Tibial artery (tissue), 4 donors: ENCODE measurements around the gene MX2.

Experiments
- DNase-seq, 2 donors: peaks; one replicate each; pipeline ENCODE4 v3.0.0-alpha.2; 2019
- H3K27ac ChIP-seq, 2 donors: fragments of 200-600 bp; sonication (generic) in 1 of 2; 1 replicate in 1 of 2; 2 replicates in 1 of 2; pipeline ENCODE4 v1.5.1; 2018 to 2019; ENCODE audit warnings: mild to moderate bottlenecking in 1 of 2
- H3K27me3 ChIP-seq, 2 donors: fragments of 200-600 bp; sonication (generic) in 1 of 2; one replicate each; pipeline versions ENCODE4 v1.5.1 to v1.6.0; 2016 to 2019
- H3K36me3 ChIP-seq, 3 donors: fragments of 200-600 bp; sonication (generic) in 2 of 3; one replicate each; pipeline ENCODE4 v1.5.1; 2016 to 2019; ENCODE audit warnings: mild to moderate bottlenecking in 2 of 3
- H3K4me1 ChIP-seq, 4 donors: fragments of 200-600 bp; sonication (generic) in 2 of 4; 1 replicate in 3 of 4; 2 replicates in 1 of 4; pipeline ENCODE4 v1.5.1; 2016 to 2019
- H3K4me3 ChIP-seq, 2 donors: fragments of 200-600 bp; sonication (generic) in 1 of 2; 1 replicate in 1 of 2; 2 replicates in 1 of 2; pipeline ENCODE4 v1.5.1; 2018 to 2019; ENCODE audit warnings: mild to moderate bottlenecking in 2 of 2
- H3K9me3 ChIP-seq, 3 donors: fragments of 200-600 bp; sonication (generic) in 1 of 3; one replicate each; pipeline ENCODE4 v1.5.1; 2016 to 2019
- CTCF ChIP-seq, 2 experiments: fragments of 200-600 bp in 1 of 2; fragments of 450-650 bp in 1 of 2; IDR thresholded peaks; one replicate each; pipeline ENCODE4 v1.5.1; 2017 to 2019; ENCODE audit warnings: antibody characterized with exemption in 2 of 2, mild to moderate bottlenecking in 1 of 2, moderate library complexity in 1 of 2
- intact Hi-C: fragments of 100-400 bp; cut with DNase I; formaldehyde crosslinking; loops from one replicate; pipeline ENCODE4 v1.15.0; 2023; ENCODE audit warnings: low total_unique reads

MX2 gene

DNA sequence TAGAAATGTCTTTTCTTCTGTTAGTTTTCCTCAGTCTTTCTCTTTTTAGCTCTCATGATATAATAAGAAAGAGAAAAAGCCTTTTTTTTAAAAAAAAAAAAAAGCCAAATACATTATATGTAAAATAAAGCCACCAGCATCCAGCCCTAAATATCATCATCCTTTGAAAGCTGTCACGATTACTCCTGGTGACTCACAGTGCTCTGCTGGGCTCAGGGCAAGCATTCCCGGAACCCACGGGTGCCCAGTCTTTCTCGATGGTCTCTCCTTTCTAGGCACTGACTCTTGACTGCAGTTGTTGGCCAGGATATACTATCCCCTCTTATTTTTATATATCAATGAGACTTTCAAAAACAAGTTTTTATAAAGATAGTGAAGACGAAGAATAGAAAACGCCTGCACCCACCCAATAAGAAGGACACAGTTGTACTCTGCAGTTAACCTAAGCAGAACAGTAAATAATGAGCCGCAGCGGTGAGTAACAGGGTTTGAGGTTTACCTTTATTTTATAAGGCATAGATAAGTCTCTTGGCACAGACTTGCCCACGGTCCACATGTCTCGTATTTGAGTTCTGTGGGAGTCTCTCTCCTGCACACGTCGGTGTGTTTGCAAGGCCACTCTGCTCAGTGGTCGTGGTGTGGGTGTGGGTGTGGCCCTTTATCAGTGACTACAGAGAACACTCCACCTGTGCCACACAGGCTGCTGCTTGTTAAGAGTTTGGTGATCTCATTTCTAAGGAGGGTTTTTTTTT, 15.7 kb upstream of the MX2 start:
- H3K4me1 ChIP-seq: no peaks in the 10 kb centered on the region
- no peaks in the 10 kb centered on the region for H3K27me3 ChIP-seq
- no peak overlapping the region for H3K4me3 ChIP-seq
- H3K27ac ChIP-seq: no peak overlapping the region
- no peak for DNase-seq
- H3K36me3 ChIP-seq: no peaks in the 10 kb centered on the region
- intact Hi-C loops: no loop called here
- peaks cover 0 to 6% (median 0%) of the 10 kb centered on the region in 3 donors for H3K9me3 ChIP-seq
- no peak for TF ChIP-seq CTCF (IDR thresholded peaks at IDR 0.05)

DNA sequence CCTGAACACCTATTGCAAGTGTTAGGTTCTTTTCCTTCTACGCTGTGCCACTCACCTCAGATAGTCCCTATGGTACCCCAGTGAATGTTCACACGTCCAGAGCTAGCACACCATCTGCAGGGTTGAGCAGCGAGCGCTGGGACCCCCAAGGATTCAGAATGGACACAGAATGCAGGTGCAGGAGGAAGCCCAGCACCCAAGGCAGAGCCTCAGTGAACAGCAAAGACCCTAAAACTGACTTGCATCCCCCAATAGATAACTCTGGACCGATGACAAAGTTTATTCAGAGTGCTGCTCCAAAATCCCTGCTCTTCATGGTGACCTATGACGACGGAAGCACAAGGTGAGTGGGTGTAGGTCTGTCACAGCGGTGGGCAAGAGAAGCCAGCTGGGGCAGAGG, 15.1 kb upstream of the MX2 start:
- intact Hi-C loops: no loop called here
- TF ChIP-seq CTCF (IDR thresholded peaks at IDR 0.05): no peak
- DNase-seq: no peak
- no peak overlapping the region for H3K4me3 ChIP-seq
- no peaks in the 10 kb centered on the region for H3K36me3 ChIP-seq
- H3K27me3 ChIP-seq: peaks cover 0 to under 1% of the 10 kb centered on the region in 2 donors
- H3K27ac ChIP-seq: no peak overlapping the region
- no peaks in the 10 kb centered on the region for H3K4me1 ChIP-seq
- peaks cover 0 to 3% (median 0%) of the 10 kb centered on the region in 3 donors for H3K9me3 ChIP-seq

GRCh38 chr21:41348434-41348833, 13.4 kb upstream of the MX2 start:
- Histone ChIP-seq H3K36me3 (no peaks in the 10 kb centered on the region), H3K4me1 (no peaks in the 10 kb centered on the region), H3K4me3 (no peak overlapping the region), H3K27me3 (peaks cover 0 to 6% of the 10 kb centered on the region in 2 donors), H3K27ac (no peak overlapping the region), H3K9me3 (no peaks in the 10 kb centered on the region)
- intact Hi-C loops: no loop called here
- no peak for TF ChIP-seq CTCF (IDR thresholded peaks at IDR 0.05)
- DNase-seq: no peak

DNA sequence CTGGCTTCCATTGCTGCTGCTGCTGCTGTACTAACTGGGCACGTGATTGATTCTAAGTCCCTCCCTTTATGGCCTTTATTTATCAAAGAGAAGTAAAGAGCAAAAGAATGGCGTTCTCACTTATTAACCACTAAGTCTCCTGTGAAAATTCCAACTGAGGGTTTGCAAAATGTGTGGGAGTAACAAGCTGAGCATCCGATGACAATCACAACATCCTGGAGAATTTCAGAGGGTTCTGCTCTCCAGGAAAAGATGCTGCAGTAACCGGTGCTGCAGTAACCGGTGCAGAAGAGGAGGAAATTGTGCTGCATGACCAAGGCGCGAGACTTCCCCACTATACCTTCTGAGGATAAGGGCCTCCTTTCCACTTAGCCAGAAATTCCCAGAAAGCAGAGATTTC, 12.7 kb upstream of the MX2 start:
- no peaks in the 10 kb centered on the region for H3K4me1 ChIP-seq
- no peaks in the 10 kb centered on the region for H3K36me3 ChIP-seq
- H3K4me3 ChIP-seq: no peak overlapping the region
- H3K27ac ChIP-seq: no peak overlapping the region
- H3K27me3 ChIP-seq: peaks cover 0 to 6% of the 10 kb centered on the region in 2 donors
- H3K9me3 ChIP-seq: no peaks in the 10 kb centered on the region
- TF ChIP-seq CTCF (IDR thresholded peaks at IDR 0.05): no peak
- intact Hi-C loops: no loop called here
- DNase-seq: no peak

DNA sequence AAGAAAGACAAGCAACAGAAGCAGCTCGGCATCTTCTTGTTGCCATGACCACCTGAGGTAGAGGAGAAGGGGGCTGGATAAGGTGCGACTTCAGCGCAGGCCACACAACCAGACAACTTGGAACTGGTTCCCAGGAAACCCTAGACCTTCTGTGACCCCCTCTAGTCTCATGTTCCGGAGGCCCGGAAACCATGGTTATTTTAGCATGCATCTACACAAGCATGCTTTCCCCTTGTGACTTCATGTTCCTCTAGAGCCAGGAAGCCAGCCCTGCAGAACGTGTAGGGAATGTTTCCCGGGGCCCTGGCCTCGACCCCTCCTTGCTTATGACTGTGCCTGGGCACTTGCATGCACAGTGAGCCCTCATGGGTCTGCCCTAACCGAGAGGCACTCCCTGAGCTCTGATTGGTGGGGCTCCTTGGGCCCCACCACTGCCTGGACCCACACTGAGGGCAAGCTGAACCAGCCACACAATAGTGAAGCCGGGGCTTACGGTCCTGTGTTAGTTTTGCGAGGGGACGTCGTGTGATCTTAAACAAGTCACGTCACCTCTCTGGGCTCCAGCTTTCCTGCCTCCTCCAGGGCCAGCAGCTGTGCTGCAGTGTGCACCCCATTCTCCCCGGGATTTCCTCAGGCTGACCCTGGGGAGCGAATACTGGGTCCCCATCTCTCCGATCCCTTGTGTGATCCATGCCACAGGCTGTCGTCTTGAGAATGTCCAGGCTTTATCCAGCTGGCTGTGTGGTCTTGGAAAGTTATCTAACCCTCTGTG, 12.0 kb upstream of the MX2 start:
- H3K4me3 ChIP-seq: no peak overlapping the region
- H3K27ac ChIP-seq: no peak overlapping the region
- H3K27me3 ChIP-seq: peaks cover 0 to 6% of the 10 kb centered on the region in 2 donors
- DNase-seq: no peak
- no peaks in the 10 kb centered on the region for H3K4me1 ChIP-seq
- intact Hi-C loops: no loop called here
- no peak for TF ChIP-seq CTCF (IDR thresholded peaks at IDR 0.05)
- H3K36me3 ChIP-seq: no peaks in the 10 kb centered on the region
- no peaks in the 10 kb centered on the region for H3K9me3 ChIP-seq
